K562 (cell line): ENCODE measurements around the gene LCN15.
A peak's percentile ranks its signal among the peaks of the same experiment; 100 is the strongest.

ENCODE experiments used
- CREB1 ChIP-seq, 2 experiments: sonication (generic) in 1 of 2; formaldehyde crosslinking in 1 of 2; IDR thresholded peaks; 2 replicates each; pipeline versions ENCODE4 v1.6.1 to v1.8.0; 2012 to 2022; ENCODE audit warnings: inconsistent platforms in 1 of 2, mild to moderate bottlenecking in 1 of 2, missing genetic modification reagents in 1 of 2, moderate library complexity in 1 of 2
- CTCF ChIP-seq, 3 experiments: IDR thresholded peaks in 2 of 3; conservative IDR thresholded peaks in 1 of 3; 2 replicates each; pipeline ENCODE4 v1.5.1; 2011 to 2012; ENCODE audit warnings: low read length in 3 of 3, mild to moderate bottlenecking in 3 of 3, control low read depth in 2 of 3, improper control_type of control experiment in 1 of 3, inconsistent platforms in 1 of 3, low read depth in 1 of 3, mixed read lengths in 1 of 3, moderate library complexity in 1 of 3; ENCODE audit not compliant: insufficient read depth in 2 of 3
- ELF2 ChIP-seq: fragments of 250-450 bp; sonication (Bioruptor Pico); IDR thresholded peaks from 2 replicates; pipeline ENCODE4 v1.5.0; 2021; ENCODE audit warnings: mild to moderate bottlenecking
- GABPA ChIP-seq: fragments of 200-800 bp; sonication (Bioruptor generic); conservative IDR thresholded peaks from 2 replicates; pipeline ENCODE4 v1.6.1; 2016; ENCODE audit warnings: low read depth, missing genetic modification characterization, missing compliant biosample characterization
- NCOA2 ChIP-seq, 2 experiments: fragments of 450-650 bp; IDR thresholded peaks; 2 replicates each; pipeline ENCODE4 v1.6.1; 2018; ENCODE audit warnings: mild to moderate bottlenecking in 2 of 2, moderate library complexity in 1 of 2; ENCODE audit not compliant: partially characterized antibody in 2 of 2
- RFX1 ChIP-seq: fragments of 450-650 bp; IDR thresholded peaks from 2 replicates; pipeline ENCODE4 v1.6.1; 2016; ENCODE audit warnings: mild to moderate bottlenecking, moderate library complexity
- ZNF668 ChIP-seq: fragments of 250-450 bp; sonication (Bioruptor Pico); IDR thresholded peaks from 2 replicates; pipeline ENCODE4 v1.8.0; 2022; ENCODE audit warnings: mild to moderate bottlenecking, inconsistent platforms

GRCh38 chr9:136790640-136791515 is 26.6 kb upstream of the LCN15 start, which contains the start of gene TMEM141:
- TF ChIP-seq NCOA2 (IDR thresholded peaks at IDR 0.05; ENCODE audit: partially characterized antibody in 2 of 2) (no peak), GABPA (no peak), CREB1 (IDR thresholded peaks at IDR 0.05) (no peak), CREB1 (CRISPR knock-in tag; IDR thresholded peaks at IDR 0.05) (peak; percentile 48; the same call in 1 of the 2 replicates), ZNF668 (CRISPR knock-in tag) (no peak), RFX1 (no peak), CTCF (IDR thresholded peaks at IDR 0.05 in 2 of 3, conservative IDR thresholded peaks at IDR 0.05 in 1 of 3; ENCODE audit: insufficient read depth in 2 of 3, low read depth in 1 of 3, low read length in 3 of 3) (no peak; a peak in 2 of 6 replicates), ELF2 (CRISPR knock-in tag) (no peak; the same call in 1 of the 2 replicates)
